GM18868 (cell line): ENCODE measurements around the gene XYLT2.

Source experiments
- ATAC-seq: cut with Tn5 transposase; IDR thresholded peaks from one replicate; pipeline ENCODE4 v1.9.1; 2021; ENCODE audit warnings: mild to moderate bottlenecking, moderate library complexity; ENCODE audit not compliant: unreplicated experiment

The XYLT2 gene

DNA sequence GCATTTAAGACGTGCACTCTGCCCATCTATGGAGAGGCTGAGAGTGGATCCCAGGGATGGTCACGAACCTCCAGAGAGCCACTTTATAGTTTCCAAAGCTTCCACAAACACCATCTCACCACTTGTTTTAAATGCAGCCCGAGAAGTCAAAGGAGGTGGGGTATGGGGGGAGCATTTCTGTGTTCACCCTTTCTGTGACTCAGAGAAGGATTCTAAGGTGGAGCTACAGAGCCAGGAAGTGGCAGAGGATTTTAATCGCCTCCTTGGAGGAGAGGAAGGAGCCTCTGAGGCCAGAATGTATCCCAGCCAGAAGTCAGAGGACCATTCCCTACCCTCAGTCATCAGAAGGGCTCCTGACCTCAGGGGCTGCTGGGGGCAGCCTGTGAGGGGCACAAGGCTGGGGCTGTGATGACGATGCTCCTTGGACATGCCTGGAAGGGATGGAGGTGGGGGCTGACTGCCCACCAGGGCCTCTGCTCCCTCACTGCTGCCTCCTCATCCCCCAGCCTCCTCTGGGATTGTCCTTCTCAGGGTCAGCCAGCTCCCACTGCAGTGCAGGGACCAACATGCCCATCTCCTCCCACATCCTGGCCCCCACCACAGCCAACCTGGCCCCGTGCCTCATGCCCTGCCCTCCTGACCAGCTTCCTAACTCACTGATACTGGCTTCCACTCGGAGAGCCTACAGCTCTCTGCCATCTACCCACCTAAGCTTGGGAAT, 2.8 kb downstream of the XYLT2 start:
- ATAC-seq = no peak

DNA sequence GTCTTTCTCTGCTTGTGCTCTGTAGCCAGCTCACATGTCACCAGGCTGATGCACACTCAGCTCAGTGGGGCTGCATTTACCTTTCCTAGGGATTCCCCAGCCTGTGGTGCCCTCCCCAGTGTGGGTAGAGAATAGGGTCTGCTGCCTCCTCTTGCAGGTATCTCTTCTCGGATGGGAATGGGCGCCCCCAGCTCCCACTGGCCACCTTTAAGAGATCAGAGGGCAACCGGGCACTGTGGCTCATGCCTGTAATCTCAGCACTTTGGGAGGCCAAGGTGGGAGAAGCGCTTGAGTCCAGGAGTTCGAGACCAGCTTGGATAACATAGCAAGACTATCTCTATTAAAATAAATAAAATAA, 3.3 kb downstream of the XYLT2 start:
- no peak for ATAC-seq

DNA sequence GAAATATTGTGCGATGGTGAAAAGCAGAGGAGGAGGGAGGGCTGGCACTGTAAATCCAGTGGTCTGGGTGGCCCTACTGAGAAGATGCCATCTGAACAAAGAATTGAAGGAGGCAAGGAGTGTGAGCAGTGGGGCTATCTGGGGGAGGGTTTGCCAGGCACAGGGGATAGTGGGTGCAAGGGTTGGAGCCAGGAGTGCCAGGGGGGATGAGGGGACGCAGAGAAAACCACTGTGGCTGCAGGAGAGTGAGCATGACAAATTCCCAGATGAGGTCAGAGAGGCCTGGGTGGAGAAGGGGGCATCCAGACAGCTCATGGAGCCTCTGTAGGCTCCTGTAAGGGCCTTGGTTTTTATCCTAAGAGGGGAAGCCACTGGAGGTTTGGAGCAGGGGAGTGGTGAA, 4.8 kb downstream of the XYLT2 start:
- no peak for ATAC-seq

DNA sequence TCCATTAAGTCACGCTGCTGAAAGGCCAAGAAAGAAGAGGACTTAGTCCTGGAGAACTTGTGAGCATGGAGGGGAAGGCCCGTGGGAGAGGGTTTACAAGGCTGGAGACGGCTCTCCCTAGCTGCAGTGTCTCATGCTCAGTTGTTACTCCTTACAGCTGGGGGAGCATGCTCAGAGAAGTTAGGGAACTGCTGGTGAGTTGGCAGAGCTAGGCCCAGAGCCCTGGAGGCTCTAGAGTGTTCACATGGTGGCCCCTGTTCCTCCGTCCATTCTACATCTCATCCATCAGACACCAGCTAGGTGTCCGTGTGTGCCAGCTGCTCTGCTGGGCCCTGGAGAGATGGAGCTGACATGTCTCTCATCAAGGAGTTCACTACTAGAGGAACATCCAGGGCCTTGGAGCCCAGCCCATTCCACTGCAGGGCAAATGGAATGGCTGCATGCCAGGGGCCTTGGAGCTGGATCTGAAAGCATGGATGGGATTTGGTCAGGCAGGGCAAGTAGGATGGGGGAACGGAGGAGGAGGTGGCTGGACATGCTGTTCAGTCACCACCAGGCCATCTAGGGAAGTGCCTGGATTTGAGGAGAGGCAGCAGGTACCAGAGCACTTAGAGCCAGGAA, 6.3 kb downstream of the XYLT2 start:
- no peak for ATAC-seq

DNA sequence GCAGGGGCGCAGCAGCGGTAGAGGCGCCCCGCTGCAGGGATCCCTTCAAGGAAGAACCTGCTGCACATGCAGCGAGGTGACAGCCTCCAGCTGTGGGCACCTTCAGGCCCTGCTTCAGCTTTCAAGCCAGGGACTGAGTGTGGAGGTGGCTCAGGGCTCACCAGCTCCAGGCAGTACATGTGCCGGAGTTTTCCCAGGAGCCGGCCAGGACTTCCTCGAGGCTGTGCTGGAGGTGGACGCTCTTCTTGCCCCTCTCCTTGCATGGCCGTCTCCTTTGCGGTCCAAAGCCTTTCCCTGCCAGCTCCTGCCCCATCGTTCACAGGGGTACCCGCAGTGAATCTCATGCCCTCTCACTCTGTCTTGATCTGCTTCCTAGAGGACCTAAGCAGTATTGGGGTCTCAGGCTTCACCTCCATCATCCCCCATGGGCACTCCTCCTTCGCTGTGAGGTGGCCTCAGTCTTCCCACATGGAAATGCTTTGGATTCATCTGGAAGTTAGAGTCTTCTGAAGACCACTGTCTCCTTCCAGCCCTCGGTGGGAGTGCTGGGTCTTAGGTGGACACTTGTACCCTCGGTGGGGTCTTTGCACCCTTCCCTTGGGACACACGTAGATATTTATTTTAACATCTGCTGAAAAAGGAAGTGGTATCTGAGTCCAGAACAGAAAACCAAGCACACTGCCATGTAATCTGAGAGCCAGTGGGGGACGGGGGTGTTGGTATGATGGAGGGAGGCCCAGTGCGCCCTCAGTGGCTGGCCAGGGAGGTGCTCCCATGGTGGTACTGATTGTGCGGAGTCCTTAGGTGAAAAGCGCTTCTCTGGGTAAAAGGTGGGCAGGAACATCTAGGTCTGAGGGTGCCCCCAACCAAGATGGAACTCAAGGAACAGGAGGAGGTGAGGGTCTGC, 7.0 kb downstream of the XYLT2 start:
- ATAC-seq = no peak

DNA sequence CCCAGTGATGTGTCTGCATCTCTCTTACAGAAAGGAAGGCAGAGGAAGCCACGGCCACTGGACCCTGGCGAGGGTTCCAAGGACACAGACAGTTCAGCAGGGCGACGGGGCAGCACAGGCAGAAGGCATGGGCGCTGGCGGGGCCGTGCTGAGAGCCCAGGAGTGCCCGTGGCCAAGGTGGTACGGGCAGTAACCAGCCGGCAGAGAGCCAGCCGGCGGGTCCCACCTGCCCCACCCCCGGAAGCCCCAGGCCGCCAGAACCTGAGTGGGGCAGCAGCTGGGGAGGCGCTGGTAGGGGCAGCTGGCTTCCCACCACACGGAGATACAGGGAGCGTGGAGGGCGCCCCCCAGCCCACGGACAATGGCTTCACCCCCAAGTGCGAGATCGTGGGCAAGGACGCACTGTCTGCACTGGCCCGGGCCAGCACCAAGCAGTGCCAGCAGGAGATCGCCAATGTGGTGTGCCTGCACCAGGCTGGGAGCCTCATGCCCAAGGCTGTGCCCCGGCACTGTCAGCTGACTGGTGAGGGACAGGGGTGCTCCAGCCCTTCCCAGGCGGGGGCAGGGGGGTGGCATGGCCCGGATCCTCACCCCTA, 7.8 kb downstream of the XYLT2 start:
- no peak for ATAC-seq

DNA sequence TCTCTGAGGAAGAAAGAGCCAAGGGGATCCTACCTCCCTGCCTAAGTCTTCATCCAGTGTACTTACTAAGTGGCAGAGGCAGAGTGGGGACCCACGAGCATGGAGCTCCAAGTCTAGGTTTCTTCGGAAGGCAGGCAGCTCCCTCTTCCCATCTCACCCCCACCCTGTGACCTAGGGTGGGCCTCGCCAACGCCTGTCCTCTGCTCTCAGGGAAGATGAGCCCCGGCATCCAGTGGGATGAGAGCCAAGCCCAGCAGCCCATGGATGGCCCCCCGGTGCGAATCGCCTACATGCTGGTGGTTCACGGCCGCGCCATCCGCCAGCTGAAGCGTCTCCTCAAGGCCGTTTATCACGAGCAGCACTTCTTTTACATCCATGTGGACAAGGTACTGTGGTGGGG, 8.3 kb downstream of the XYLT2 start:
- no peak for ATAC-seq

DNA sequence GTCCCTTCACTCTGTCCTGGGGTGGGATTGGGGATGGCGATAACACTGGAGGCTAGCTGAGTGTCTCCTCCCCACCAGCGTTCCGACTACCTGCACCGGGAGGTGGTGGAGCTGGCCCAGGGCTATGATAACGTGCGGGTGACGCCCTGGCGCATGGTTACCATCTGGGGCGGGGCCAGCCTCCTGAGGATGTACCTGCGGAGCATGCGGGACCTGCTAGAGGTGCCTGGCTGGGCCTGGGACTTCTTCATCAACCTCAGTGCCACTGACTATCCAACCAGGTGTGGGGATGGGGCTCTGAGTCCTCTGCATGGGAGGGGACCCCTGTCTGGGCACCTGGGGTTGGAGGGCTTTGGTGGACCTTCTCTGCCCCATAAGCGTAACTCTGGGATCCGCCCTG, 8.8 kb downstream of the XYLT2 start:
- ATAC-seq = no peak

DNA sequence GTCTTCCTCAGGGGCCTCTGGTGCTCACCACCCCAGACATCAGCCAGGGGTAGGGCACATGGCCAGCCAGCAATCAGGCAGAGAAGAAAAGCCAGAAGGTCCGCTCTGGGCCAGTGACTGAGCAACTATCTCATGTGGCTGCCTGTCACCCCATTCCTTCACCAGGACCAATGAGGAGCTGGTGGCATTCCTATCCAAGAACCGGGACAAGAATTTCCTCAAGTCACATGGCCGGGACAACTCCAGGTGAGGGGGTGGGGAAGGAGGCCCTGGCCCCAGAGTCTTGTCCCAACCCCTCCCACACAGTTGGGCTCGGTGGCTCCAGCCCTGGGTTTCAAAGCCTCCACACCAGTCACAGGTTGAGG, 9.4 kb downstream of the XYLT2 start:
- ATAC-seq = no peak

DNA sequence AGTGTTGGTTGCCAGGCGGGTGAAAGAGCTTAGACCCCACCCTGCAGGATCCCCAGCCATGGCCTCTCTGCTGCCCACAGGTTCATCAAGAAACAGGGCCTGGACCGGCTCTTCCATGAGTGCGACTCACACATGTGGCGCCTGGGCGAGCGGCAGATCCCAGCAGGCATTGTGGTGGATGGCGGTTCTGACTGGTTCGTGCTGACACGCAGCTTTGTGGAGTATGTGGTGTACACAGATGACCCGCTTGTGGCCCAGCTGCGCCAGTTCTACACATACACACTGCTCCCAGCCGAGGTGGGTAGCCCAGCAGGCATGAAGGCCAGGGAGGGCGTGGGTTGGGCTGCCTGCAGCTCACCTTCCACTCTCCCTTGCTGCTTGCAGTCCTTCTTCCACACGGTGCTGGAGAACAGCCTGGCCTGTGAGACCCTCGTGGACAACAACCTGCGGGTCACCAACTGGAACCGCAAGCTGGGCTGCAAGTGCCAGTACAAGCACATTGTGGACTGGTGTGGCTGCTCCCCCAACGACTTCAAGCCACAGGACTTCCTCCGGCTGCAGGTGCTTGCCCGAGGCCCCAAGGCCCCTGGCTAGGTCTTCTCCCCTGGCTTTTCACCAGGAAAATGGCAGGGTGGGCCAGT, 9.9 kb downstream of the XYLT2 start:
- ATAC-seq = no peak

DNA sequence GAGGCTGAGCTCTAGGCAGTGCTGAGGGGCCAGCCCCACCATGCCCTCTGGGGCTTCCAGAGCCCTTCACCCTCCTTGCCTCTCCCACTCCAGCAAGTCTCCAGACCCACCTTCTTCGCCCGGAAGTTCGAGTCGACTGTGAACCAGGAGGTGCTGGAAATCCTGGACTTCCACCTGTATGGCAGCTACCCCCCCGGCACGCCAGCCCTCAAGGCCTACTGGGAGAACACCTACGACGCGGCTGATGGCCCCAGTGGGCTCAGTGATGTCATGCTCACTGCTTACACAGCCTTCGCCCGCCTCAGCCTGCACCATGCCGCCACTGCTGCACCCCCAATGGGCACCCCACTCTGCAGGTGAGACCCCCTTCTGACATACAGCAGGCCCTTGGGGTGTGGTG, 10.5 kb downstream of the XYLT2 start:
- no peak for ATAC-seq

DNA sequence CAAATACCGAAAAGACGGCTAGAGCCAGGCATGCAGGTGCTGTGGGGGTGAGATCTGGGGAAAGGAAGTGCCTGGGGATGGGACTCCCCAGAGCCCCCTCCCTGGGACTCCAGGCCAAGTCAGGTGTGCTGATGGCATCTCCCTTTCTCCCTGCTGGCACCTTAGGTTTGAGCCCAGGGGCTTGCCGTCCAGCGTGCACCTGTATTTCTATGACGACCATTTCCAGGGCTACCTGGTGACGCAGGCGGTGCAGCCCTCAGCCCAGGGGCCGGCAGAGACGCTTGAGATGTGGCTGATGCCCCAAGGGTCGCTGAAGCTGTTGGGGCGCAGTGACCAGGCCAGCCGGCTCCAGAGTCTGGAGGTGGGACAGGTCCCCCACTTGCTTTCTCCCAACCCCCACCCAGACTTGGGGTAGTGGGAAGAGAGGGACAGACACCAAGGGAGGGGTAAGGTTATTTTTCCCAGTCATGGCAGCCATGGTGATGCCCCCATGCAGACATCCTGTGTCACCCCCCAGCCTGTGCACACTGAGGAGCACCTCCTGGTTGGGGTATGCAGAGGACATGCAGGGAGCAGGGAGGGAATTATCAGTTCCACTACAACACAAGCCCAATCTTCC, 11.1 kb downstream of the XYLT2 start:
- no peak for ATAC-seq

DNA sequence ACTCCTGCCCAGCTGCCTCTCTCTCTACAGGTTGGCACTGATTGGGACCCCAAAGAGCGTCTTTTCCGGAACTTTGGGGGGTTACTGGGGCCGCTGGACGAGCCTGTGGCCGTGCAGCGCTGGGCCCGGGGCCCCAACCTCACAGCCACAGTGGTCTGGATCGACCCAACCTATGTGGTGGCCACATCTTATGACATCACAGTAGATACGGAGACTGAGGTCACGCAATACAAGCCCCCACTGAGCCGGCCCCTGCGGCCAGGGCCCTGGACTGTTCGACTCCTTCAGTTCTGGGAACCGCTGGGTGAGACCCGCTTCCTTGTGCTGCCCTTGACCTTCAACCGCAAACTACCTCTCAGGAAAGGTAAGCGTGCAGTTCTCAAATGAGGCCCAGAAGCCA, 12.3 kb downstream of the XYLT2 start:
- ATAC-seq = no peak

DNA sequence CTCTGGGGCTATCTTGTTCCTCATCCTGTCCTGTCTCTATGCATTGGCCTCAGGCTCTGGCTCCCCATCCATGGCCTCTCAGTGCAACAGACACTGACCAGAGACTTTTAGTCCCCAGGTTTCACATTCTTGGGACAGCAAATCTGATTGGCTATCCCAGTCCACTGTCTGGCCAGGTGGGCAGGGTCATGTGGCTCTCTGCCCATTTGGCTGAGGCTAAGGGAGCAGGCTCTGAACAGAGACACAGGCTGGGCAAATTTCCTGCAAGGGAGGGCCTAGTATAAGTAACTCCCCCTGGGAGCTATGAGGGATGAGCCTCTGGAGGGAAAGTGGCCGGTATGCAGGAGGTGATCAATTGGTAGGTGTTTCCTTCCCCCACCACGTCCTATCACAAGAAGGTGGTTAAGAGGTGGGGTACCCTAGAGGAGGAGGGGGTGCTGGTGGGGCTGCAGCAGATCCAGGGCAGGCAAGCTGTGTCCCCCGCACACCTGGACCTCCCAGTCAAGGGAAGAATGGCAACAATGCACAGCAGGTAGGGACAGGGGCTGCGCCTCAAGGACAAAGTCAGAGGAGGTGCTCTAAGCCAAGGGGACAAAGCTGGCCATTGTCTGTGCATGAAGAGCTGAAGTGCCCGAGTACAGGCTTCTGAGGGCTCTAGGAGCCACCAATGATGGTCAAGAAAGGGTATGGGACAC, 13.2 kb downstream of the XYLT2 start:
- no peak for ATAC-seq

DNA sequence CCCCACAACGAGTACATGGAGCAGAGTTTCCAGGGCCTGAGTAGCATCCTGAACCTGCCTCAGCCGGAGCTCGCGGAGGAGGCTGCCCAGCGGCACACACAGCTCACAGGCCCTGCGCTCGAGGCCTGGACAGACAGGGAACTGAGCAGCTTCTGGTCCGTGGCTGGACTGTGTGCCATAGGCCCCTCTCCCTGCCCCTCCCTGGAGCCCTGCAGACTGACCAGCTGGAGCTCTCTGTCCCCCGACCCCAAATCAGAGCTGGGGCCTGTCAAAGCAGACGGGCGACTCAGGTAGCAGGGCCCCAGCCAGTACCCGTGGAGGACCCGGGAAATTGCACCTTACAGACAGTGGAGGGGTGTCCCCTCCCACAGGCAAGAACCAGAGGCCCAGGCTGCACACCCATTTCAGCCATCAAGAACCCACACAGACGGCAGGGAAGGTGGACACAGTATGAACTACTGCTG, 14.1 kb downstream of the XYLT2 start:
- no peak for ATAC-seq

DNA sequence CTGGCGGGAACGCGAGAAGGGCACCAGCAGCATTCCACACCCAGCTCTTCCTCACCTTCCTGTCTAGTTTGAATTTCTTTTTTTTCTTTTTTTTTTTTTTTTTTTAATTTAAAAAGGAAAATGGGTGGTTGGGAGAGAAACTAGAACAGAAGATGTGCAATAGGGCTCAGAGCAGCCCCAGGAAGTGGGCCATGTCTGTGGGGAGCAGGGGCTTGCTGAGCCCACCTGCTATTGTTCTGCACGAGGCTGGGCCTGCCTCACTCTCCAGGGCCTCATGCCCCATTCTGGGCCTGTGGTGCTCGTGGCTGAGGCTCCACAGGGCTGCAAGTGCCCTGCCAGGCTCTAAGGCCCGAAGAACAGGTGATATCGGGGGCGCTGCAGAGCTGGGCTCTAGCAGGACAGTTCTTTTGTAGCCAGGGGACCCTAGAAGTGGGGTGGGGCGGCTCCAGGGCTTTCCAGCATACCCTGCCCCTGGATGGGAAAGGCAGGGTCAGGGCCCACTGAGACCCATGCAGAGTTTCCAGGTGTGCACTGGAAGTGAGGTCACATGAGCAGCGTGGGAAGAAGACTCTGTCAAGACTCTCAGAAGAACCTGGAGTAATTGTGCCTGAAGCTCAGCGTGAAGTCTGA, 14.7 kb downstream of the XYLT2 start:
- ATAC-seq = no peak

DNA sequence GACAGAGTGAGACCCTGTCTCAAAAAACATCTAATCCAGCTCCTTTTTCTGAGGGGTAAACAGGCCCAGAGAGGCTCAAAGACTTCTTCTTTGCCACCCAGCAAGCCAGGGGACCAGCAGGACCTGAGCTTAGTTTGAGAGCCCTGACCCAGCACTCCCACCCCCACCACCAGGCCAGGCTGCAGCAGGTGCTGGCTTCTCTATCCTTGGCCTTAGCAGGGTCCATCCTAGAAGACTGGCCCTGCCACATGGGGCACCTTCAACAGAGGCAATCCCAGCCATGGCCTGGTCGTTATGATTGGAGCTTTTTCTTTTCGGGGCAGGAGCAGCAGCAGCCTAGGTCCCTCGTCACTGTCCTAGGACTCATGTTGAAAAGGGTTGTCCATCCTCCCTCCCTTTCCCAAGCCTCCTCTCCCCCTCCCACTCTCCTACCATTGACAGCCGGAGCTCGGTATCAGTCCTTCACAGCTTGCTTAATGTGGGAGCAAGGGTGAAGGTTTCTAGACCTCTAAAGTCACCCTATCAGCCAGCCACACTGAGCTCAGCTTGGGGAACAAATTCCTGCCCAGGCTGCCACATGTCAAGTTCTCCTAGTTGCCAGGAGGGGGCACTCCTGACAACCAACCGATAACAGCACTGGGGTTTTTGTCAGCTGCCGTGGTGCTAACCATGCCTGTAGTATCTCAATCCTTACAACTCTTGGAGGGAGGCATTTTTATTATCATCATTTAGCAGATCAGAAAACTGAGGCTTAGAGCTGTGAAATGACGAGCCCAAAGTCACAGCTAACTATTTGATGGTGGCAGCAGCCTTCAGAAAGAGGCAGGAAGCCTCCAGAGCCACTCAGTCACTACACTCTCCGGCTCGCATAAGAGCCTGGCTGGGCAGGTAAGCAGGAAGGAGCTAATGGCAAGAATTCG, 15.9 kb downstream of the XYLT2 start:
- ATAC-seq = peak; percentile 72

DNA sequence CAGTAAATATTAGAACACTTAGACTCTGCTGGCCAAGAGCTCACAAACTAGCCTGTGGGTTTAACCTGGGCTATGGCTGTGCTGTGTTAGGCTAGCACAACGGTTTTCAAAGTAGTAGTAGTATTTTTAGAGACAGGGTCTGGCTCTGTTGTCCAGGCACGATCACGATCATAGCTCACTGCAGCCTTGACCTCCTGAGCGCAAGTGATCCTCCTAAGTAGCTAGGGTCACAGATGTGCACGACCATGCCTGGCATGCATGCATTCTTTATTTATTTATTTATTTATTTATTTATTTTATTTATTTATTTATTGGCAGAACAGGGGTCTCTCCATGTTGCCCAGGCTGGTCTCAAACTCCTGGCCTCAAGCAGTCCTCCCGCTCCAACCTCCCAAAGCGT, 16.7 kb downstream of the XYLT2 start:
- no peak for ATAC-seq
